Activated CD8-positive, alpha-beta memory T cell treated with anti-CD3 and anti-CD28 coated beads, Interleukin-2, amount 50 U/mL, for 24 hours (primary cell): Measurements from ENCODE around the gene RAD51B.

Source experiments
- DNase-seq: peaks from one replicate; pipeline ENCODE4 v3.0.0-alpha.2; 2020; ENCODE audit errors: extremely low read depth

Gene RAD51B

DNA sequence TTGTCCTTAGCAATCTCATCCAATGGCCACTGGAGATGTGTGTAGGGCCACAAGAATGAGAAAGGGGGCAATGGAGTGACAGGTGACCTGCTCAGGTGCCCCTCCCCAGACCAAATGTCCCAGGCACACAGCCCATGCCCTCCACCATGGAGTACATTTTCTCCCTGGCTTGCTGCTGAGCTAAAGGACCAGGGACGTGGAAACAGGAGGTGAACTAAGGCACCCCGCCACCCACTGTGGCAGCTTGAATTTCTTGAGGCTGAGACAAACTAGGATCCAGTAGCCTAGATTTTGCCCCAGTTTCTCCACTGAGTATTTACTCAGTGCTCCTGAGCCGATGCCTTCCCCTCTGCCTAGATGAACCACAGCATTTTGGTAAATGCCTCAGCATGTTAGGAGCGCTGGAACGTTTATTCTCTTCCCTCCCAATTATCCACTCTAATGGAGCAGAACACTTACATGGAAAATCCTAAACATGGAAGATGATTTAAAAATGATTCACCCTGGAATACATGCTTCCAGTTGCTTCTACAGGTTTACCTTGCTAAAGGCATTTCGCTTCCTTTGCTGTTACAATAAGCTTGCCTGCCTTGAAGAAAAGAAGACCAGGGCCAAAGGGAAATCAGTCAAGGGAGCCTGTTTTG, 775.3 kb downstream of the RAD51B start:
- DNase-seq = no peak

DNA sequence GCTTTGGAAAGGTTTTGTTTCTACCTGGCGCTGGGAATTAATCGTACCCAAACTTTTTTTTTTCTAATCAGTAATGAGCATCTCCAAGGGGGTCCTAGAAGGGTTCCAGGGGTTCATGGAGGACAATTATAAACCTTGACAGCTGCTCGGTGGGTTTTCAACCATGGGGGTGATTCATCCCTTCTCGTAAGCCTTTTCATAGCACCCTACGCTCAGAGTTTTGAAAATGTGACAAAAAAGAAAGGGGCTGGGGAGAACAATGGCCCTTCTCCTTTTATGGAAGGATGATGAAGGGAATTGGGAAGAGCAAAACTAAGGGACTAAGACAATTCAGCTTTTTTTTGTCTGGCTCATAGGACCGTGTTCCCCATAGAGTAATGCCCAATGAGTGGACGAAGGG, 776.6 kb downstream of the RAD51B start:
- DNase-seq = no peak

DNA sequence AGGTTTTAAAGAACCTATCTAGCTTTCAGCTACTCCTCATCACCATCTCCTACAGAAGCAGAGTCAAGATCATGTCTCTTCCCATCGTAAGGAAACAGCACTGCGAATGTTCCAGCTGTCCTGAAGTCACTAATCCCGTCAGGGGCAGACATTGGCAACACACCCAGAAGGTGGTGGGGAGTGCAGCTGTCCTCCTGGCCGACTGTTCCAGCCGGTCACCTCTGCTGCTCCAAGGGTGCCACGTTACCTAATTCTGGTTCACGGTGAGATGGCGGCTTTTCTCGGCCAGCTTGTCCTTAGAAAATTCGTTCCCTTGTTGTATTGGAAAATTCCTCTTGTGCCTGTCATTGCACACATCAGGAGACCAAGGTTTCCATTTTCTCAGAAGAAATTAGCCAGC, 777.1 kb downstream of the RAD51B start:
- DNase-seq = no peak

DNA sequence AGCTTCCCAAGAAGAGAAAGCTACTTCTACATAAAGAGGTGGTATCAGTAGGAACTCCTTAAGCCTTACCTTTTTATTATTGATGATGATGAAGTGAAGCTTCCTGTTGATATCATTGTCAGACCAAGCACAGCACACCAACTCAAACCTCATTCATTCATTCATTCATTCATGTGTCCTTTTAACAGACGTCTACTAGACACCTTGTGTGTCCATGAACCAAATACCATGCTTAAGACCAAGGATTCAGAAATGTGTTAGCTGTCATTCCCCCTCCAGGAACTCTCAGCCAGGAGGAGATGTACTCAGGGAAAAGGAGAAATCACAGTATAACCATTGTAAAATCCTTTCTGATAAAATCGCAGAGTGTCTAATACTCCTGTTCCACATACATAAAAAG, 778.5 kb downstream of the RAD51B start:
- no peak for DNase-seq

DNA sequence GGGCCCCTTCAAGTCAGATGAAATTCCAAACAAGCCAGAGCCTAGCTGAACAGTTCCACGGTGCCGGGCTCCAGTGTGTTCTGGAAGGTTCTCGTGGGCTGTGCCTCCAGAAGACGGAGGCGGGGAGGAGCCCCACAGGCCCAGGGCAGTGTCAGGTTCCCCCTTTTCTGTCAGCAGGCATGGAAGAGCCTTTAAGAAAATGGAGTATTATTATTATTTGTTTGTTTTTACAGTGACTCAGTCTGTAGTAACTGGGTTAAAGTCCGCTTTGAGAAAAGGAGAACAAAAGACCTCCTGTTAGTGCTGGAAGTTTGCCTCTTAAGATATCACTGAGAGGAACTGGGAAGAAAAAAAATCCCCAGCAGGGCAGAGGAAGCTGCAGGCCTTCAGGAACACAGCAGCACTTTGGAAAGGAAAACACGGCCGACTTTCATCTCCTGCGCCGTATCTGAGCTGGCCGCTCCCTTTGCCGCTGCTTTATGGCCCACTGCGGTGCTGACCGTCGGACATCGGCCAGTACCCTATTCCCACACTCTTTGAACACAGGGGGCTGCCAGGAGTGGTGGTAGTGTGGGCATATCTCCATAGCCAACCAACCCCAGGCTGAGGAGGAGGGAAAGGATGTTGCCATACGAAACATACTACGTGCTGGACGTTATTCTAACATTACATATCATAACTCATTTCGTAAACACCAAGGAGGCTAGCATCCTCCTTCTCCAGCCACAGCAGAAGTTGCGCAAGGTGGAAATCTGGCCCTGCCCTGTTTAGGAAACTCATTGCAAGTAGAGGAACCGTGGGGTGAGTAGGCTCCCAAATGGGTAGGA, 779.3 kb downstream of the RAD51B start:
- no peak for DNase-seq

DNA sequence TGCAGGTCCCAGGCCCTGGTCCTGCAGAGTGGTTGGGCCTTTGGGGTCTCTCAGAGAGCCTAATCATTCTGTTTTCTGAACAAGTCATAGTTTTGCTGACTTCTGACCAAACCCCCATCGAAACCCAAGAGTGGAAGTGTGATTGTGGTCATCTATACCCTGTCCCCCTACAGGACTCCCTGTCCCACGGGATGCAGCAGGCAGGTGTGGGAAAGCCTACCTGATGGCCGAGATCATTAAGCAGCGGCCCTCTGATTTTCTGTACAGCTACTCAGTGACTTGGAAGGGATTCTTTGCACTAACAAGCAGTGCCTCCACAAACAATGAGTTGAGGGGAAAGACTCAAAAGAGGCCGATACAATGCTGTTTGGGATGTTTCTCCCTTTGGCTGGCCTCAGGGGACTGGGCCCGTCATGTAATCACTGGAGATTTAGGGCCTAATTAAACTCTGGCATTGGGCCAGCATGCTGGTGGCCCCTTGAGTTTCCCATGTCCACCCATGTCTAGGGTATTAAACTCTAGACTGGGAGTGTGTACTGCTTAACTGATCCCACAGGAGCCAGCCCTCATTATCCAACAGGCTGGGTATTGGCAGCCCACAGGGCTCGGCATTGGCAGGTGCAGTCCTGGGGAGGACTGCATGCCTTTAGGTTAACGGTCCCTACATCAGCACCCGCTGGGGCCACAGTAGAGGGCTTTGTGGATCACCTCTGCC, 780.5 kb downstream of the RAD51B start:
- DNase-seq = no peak

DNA sequence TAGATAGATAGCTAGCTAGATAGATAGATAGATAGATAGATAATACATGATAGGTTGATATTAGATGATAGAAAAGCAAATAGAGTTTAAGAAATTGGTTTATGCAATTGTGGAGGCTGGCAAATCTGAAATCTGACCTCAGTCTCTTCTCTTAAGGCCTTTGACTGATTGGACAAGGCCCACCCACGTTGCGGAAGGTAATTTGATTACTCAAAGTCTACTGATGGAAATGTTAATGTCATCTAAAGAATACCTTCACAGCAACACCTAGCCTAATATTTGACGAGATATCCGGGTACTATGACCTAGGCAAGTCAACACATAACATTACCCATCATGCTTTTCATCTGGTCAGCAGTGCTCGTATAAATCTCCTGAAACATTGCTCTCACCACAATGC, 782.9 kb downstream of the RAD51B start:
- DNase-seq = no peak

DNA sequence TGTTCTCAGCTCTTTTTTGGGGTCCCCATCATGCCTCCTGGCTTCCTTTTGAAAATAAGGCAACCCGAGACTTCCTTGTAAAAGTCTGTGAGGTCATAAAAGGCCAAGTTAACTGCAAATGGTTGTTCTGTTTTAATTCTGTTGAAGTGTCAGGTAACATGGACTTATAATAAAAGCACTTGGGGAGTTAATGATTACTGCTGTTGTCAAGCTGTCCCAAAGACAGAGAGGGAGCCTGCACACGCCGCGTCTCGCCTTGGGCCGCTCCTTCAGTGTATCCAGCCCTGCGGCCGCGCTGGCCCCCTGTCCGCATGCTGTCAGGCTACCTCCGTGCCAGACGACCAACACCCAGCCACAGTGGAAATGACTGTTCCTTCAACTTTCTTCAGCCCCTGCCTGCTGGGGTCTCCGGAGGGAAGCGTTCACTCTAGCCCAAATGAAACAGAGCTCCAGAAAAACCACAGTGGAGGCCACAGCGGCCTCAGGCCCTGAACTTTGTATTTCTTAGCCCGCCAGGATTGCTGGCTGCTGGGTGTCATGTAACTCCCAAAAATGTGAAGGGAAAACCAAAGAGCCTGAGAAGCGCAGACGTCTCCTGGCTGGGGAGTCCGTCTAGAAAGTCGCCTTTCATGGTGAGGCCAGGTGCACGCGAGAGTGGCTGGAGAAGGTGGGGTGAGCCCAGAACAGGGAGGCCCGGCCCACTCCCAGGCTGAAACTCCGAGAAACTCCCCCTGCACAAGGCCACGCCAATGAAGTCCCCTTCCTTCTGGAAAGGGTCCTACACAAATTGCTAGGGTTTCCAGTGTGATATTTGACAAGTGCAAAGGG, 784.2 kb downstream of the RAD51B start:
- no peak for DNase-seq

DNA sequence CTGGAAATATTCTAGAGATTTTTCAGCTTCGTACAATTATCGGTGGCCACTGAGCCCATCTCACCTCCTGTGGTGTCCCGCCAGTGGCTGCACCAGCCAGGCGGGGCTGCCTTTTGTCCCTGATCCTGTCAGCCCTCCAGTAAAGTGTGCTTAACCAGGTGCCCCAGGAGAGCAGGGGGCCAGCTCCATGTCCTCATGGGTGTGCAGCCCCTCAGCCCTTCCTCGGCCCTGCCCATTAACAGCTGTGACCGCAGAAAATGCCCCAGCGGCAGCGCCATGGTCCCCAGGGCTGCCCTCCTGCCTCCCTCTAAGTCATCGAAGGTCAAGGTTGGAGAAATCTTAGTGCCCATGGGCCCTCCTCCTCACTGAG, 784.8 kb downstream of the RAD51B start:
- DNase-seq = no peak

DNA sequence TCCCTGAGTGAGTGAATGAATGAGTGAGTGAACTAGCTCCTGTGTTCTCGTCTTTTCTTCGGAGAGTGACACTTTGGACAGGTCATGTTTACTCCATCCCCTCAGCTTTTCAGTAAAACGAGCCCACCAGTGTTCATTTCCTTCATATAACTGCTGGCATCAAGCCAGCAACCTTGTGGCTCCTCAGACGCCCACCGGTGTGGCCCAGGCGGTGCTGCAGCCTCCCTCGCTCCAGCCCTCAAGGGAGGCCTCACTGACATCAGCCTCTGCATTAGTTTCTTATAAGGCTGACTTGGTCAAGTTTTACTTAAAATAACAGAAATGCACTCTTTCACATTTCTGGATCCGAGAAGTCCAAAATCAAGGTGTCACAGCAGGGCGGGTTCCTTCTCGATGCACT, 785.2 kb downstream of the RAD51B start:
- no peak for DNase-seq

DNA sequence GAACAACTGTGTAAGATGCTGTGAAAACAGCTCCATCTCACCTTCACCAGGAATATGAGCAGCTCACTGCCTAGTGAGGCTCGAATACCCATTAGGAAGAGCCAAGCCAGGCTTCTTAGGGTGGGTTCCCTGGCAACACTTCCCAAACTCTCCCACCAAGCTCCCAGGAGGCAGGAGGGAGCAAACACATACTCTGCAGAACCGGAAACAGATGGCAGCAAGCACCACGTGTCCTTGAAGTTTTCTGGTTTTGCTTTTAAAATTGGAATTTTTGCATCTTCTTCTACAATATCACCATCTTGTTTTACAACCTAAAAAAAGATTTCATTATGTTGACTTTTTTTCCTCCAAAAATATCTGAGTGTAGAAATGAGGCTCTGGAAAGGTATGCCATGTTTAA, 786.6 kb downstream of the RAD51B start:
- no peak for DNase-seq

DNA sequence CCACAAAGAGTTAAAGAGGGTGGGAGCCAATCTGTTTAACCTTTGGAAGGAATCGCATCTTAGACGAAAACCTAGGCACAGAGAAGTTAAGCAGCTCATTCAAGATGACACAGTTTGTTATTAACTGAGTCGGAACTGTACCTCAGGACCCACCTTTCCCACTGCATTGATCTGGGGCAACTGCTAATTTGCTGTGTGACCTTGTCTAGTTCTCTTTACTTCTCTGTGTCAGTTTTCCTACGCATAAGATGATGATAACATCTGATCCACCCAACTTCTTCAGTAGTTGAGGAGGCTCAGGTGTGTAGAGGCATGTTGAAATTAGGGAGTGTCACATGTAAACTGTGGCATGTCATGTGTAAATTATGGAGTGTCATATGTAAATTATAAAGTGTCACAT, 787.1 kb downstream of the RAD51B start:
- no peak for DNase-seq

DNA sequence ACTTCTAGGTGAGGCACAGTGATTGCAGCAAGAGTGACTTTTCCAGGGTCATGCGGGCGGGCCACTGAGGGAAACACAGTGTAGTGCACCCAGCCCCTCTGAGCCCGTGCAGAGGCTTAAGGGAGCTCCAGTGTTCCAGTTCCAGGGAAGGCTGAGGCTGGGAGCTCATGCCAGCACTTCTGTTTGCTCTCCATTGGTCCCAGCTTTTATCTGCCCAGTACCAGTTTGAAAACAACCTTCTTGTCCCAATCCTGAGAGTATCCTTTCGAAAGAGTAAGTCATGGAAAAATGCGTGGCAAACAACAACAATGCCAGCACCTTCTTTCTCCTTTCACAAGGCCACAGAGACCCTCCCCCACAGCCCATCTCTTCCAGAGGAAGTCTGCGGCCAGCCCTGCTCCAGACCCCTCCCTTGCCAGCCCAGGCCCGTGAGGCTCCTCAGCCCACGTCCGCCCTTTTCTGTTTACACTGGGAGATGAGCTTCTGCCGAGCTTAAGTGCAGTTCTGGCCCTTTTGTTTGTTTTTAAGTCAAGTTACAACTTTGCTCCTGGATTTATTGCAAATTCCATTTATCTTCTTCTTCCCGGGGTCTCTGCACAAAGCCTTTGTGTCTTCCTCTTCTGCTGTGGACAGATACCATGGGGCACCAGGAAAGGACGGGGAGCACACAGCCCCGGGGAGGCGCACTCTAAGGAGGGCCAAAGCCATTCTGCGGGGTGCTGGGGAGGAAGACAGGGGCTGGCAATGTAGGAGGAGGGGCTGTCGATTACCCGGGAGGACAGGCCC, 787.7 kb downstream of the RAD51B start:
- DNase-seq = no peak

DNA sequence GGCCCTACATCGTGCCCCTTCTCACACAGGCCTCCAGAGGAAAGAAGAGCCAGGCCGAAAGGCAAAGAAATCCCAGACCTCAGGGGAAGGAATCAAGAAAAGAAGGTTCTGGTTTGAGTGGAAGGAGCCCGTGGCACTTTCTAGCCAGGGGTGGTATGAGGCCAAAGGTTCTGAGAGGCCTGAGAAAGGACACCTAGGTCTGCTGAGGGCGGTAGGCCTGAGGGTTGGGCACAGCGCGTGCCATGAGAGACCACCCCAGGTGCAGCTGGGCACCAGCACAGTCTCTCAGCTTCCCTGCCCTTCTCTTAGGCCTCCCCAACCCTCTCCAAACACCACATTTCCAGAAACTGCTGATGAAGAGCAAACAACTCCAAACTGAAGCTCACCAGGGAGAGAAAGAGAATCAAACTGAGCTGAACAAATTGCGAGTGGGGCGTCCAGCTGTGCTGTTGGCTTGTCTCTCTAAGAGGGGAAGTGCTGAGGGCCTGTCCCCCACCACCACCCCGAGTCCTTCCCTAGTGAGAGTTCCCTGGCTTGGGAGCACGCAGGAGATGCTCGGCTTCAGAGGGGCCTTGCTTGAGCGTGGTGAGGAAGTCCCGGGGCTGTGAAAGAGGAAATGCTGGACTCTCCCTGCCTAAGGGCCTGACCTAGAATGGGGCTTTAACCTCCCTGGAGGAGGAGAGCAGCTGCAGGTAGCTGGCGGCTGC, 788.4 kb downstream of the RAD51B start:
- no peak for DNase-seq

DNA sequence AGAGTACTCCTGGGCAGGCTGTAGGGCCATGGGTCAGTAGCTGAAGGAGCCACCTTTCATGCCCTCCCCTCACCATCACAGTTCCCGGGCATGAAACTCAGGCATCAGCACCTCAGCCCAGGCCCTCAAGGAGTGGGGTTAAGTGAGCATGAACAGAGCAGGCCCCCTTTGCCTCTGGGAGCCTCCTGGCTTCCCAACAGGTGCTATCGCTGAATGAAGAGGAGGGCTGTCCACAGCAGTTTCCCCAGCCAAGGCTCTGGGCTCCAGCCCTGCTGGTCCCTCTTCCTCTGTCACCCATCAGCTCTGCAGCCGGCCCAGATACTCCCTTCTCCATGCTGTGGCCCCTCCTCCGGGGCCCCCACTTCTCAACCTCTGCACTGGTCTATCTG, 789.0 kb downstream of the RAD51B start:
- no peak for DNase-seq

DNA sequence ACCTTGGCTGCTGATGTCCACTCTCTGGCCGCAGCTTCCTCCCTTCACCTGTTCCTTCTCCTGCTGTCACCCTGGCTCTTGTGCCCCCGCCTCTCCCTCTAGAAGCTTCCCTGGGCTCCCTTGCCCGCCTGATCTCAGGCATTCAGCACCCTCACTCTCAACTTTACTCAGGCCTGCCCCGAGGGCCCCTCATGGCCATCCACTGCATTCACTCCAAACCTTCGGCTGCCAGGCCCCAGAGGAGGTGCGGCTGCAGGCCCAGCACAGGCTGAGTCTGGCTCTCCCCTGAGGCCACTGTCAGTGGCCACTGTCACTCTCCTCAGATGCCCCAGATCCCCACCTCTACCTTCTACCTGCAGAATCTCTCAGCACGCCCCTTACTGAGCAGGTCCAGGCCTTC, 789.4 kb downstream of the RAD51B start:
- DNase-seq = no peak

DNA sequence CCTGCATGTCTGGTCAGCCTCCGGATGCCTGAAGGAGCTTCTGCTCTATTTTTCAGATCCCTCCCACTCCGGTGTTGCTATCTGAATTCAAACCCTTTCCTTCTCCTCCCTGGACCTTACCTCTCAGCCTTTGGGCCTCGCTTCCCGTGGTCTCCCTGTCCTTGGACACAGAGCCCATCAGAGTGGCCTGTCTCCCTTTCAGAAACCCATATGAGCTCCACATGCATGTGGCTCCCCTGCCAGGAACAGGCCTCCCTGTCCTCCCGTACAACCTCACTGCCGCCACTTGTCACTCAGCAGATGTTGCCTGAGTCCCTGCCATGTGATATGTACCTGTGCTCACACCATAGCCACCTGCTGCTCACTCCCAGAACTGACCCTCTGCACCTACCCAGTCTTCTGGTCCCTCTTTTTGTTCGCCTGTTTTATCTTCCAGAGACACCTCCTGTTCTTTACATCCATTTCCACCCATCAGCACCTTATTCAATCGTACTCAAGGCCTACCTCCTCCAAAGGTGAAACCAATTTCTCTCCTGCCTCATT, 790.7 kb downstream of the RAD51B start:
- no peak for DNase-seq

DNA sequence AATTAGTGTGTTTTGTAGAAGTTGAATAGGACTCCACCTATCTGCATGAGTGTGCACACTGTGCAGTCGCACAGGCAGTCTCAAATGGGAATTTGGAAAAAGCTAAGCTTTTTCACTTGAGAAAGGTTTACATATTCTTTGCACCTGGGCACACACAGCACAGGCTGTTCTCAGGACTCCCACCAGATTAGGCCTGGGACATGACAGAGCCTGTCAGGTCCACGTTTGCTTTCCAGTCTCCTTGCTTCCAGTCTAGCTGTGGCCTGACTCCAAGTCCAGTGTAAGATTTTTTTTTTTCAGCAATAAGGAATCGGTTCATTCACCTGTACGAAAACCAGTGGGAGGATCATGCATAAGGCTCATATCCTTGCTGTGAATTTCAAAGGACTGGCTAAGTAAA, 792.0 kb downstream of the RAD51B start:
- no peak for DNase-seq

DNA sequence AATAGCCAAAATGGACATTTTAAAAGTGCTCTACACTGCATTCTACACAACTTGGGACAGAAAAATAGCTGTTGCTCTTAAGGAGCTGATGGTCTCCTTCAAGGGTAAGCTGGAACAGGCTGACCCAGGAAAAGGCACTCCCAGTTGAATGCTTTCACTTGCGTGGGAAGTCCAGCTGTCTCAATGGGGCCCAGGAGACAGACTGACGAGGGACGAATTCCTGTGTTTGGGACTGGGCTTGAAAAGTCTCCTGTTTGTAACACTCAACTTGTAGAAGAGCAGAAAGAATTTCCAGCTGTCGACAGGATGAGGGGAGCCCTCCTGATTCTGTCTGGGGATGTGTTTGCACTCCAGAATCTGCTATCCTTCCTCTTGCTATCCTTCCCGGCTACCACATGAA, 792.5 kb downstream of the RAD51B start:
- DNase-seq = no peak

DNA sequence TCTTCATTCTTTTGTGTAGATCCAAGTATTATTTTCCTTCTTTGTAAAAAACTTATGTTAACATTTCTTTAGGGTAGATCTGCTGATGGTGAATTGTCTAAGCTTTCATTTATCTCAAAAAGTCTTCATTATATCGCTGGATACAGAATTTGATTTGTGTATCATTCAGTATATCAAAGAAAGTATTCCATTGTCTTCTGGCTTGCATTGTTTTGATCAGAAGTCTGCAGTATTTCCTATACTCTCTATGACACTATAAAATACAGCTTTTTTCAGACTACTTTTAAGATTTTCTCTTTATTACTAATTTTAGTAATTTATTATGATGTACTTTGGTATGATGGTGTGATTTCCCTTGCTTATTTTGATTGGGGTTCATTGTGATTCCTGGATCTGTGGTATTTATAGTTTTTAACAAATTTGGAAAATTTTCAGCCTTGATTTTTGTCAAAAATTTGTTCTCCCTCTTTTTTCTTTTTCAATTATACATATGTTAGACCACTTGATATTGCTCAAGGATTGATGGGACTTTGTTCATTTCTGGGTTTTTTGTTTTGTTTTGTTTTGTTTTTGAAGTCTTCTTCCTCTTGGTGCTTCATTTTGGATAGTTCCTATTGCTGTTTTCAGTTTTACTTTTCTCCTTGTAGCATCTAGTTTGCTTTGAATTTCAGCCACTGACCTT, 796.8 kb downstream of the RAD51B start:
- no peak for DNase-seq
